DLD1 (cell line): ENCODE data around the gene KCNG2.
"Not testable (repeated sequence)": the region's sequence is repeated elsewhere in the genome, so short reads cannot be mapped to it uniquely, and the experiment has no call there.

ENCODE experiments used
- in situ Hi-C: cut with HindIII; loops from 2 replicates; pipeline ENCODE4 v1.10.0; 2017; ENCODE audit warnings: low sequenced_read_pairs

Gene KCNG2

GRCh38 chr18:79850731-79851130 is 53.0 kb downstream of the KCNG2 start:
- in situ Hi-C loops = no loop called here

- in situ Hi-C loops = no loop called here
Measured at GRCh38 chr18:79851489-79851888, 53.8 kb downstream of the KCNG2 start.

- in situ Hi-C loops = no loop called here
Measured at GRCh38 chr18:79851950-79852349, 54.2 kb downstream of the KCNG2 start.

DNA sequence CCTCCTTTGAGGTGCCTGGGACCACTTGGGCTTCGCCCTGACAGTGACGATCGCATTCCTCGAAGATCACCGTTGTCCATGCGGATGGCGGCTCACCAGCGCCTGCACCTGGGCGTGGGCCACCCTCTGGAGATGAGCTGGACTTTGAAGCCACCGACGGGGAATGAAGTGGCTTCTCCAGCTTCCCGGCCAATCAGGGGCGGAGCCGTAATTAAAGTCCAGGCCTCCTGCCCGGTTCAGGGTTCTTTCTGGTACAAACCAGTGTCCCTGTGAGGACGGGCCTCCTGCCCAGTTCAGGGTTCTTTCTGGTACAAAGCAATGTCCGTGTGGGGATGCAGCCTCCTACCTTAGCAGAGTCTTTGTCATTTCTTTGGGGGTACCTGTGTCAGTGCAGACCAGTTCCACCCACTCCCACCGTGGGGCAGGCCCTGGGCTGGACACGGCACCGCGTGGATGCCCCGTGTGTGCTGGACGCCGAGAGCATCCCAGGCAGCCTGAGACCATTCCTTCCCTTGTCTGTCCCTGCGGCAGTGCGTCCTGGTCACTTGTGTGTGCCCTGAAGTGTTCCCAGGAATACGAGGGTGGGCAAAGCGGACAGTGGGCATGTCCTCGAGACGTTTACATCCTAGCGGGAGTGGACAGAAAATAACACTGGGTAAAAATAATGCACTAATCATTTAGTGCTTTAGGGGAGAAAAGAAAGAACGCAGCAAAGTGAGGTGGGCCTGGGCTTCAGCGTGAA is 55.0 kb downstream of the KCNG2 start:
- in situ Hi-C loops = no loop called here

GRCh38 chr18:79853303-79853992 is 55.7 kb downstream of the KCNG2 start:
- in situ Hi-C loops = no loop called here

GRCh38 chr18:79853993-79854364 is 56.2 kb downstream of the KCNG2 start:
- in situ Hi-C loops = no loop called here

- in situ Hi-C loops = no loop called here
Measured at GRCh38 chr18:79855147-79855933, 57.6 kb downstream of the KCNG2 start.

DNA sequence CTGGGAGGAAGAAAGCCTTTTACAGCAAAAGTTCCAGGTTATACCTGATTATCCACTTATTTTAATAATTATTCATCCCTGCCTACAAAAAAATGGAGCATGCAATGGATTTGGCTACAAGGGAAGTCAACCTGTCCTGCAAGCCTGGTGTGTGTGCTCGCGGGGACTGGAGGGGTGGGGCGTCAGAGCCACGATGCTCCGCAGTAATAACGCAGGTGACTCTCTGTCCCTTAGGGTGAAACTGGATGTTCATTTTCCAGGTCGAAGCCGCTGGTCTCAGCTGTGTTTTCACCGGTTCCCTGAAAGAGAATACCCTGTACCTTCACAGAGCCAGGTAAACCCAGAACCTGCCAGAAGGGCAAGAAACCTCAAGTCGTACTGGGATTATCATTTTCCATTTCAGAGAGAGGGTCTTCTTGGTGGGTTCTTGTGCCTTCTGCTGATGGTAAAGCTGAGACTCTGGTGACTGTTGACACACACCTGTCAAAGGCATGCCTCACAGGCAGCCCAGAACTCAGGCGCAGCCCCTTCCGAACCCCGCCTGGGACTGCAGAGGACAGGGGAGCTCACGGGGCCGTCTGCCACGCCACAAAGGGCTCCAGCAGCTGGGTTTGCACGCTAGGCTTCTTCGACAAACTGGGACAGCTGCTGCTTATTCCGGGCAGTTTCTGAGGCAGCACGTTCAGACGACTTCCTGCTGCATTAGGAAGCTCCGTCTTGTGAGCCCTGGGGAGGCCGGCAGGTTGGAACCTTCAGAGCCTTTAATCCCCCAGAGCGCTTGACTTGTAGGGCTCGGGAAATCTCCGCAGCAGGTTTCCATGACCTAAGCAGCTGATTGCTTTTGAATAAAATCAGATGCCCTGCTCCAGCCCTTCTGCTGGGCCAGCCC is 58.6 kb downstream of the KCNG2 start:
- in situ Hi-C loops = no loop called here

DNA sequence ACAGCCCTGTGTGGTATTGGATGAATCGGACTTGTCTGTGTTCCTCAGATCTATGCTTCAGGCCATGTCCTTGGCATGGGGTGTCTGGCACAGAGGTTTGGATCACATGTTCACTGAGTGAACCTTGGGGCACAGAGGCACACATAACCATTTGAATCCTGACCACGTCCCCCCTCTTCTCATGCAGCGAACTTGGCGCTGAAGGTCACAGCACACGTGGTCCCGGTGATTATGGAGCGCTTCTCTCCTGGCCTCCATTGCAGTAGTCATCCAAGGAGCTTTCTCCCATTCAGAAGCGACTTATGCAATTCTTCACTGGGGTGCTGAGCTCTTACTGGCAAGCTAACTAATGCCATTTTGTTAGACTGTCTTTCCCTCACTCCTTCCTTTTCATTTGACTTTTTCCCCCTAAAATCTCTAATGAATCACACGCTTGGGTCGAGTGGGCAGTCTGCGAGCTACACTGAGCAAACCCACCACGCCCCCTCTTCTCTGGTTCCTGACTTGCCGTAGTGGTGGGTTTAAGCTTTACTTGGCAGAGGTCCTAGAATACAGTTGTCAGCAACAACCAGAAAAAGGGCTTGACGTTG is 59.4 kb downstream of the KCNG2 start:
- in situ Hi-C loops = no loop called here

GRCh38 chr18:79859314-79859713 is 61.6 kb downstream of the KCNG2 start:
- in situ Hi-C loops = no loop called here

DNA sequence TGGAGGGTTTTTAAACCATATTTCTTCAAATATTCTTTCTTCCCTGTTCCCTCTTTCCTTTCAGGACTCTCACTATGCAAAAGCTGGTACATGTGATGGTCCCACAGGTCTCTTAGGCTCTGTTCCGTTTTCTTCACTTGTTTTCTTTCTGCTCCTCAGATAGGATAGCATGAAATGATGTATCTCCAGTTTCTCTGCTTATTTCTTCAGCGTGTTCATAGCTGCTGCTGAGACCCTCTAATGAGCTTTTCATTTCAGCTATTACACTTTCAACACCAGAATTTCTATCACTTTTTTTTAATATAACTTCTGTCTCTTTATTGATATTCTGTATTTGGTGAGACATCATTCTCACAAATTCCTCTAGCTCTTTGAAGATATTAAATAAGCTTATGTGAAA is 63.9 kb downstream of the KCNG2 start:
- in situ Hi-C loops = no loop called here

DNA sequence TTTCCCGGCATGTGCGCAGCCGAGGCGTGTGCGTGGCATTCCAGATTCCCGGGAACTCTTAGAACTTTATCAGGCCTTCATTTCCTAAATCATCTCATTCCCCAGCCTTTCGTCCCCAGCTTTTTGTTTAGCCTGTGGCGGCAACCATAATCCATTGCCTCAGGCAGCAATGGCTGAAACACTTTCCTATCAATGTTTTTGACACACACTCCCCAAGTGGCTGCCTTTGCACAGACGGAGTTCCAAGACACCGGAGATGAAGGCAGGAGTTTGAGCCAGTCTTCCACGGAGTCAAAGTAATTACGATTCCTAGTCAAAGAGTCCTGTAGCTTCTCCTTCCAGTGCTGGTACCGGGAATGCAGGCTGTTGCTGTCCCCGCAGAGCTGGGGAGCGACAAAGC is 64.8 kb downstream of the KCNG2 start:
- in situ Hi-C loops = no loop called here

GRCh38 chr18:79863161-79864005 is 65.6 kb downstream of the KCNG2 start:
- in situ Hi-C loops = no loop called here

DNA sequence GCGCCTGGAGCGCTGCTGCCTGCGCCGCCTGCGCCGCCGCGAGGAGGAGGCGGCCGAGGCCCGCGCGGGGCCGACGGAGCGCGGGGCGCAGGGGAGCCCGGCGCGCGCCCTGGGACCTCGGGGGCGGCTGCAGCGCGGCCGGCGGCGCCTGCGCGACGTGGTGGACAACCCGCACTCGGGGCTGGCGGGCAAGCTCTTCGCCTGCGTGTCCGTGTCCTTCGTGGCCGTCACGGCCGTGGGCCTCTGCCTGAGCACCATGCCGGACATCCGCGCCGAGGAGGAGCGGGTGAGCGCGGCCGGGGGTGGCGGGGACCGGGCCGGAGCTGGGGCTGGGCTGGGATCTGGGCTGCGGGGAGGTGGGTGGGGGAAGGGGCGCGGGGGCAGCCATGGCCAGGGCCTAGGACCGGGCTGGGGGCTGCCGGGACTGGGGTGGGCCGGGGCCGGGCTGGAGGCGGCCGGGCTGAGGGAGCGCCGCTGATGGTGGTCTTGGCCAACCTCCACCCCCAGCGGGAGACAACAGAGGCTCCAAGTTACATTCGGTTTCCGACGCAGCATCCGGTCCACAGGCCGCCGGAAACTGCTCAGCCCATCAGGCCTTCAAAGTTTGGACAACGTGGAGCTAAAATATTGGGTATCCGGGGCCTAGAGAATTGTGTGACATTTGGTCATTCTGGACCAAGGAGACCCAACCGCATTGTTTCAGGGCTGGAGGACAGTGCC is 66.4 kb downstream of the KCNG2 start:
- in situ Hi-C loops = no loop called here

GRCh38 chr18:79864955-79865354 is 67.2 kb downstream of the KCNG2 start:
- in situ Hi-C loops = not testable (repeated sequence)

DNA sequence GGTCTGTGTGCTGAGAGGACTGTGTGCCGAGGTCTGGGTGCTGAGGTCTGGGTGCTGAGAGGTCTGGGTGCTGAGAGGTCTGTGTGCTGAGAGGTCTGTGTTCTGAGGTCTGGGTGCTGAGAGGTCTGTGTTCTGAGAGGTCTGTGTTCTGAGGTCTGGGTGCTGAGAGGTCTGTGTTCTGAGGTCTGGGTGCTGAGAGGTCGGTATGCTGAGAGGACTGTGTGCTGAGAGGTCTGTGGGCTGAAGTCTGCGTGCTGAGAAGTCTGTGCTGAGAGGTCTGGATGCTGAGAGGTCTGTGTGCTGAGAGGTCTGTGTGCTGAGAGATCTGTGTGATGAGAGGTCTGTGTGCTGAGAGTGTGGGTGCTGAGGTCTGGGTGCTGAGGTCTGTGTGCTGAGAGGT is 68.2 kb downstream of the KCNG2 start:
- in situ Hi-C loops = not testable (repeated sequence)

- in situ Hi-C loops = no loop called here
Measured at GRCh38 chr18:79866889-79867574, 69.3 kb downstream of the KCNG2 start.

DNA sequence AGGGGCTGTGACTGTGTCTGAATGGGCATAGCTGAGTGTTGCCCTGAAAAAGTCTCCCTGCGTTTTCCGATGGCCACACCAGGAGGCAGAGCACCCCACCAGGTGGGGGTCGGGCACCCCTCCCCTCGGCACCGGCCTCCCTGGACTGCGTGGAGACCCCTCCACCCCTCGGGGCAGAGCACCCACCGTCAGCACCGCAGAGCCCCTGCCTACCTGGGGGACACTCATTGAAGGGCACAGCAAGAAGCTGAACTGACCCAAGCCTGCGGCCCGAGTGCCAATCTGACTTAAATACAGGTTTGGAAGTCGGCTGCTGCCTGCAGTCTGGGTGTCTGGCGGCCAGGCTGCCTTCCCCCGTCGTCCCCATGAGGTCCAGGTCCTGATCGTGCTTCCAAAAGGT is 69.9 kb downstream of the KCNG2 start:
- in situ Hi-C loops = no loop called here
